Sigmoid colon (tissue), 3 donors: ENCODE measurements around the gene STX1B.
"Not testable (repeated sequence)": the region's sequence is repeated elsewhere in the genome, so short reads cannot be mapped to it uniquely, and the experiment has no call there.

Source experiments
- POLR2A ChIP-seq, 2 donors: fragments of 450-650 bp; IDR thresholded peaks; one replicate each; pipeline ENCODE4 v1.6.1; 2016; ENCODE audit warnings: antibody characterized with exemption in 2 of 2, mild to moderate bottlenecking in 2 of 2, moderate library complexity in 2 of 2
- TF ChIP-seq, protein P1 (sequence below), 4 experiments: fragments of 450-650 bp in 3 of 4; fragments of 200-600 bp in 1 of 4; IDR thresholded peaks; one replicate each; pipeline ENCODE4 v1.5.1; 2016 to 2019; ENCODE audit warnings: antibody characterized with exemption in 4 of 4, mild to moderate bottlenecking in 3 of 4, moderate library complexity in 2 of 4

DNA sequence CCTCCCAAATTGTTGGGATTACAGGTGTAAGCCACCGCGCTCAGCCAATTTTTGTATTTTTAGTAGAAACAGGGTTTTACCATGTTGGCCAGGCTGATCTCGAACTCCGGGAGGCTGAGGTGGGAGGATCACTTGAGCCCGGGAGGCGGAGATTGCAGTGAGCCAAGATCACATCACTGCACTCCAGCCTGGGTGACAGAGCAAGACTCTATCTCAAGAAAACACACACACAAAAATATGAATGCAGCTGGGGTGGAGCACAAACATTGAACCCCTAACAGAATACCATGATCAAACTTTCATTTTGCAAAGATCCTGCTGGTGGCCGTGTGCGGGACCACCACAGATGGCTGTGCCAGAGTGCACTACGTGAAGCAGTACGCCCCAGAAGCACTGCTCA is 7.3 kb upstream of the STX1B start:
- TF ChIP-seq, protein P1, sequence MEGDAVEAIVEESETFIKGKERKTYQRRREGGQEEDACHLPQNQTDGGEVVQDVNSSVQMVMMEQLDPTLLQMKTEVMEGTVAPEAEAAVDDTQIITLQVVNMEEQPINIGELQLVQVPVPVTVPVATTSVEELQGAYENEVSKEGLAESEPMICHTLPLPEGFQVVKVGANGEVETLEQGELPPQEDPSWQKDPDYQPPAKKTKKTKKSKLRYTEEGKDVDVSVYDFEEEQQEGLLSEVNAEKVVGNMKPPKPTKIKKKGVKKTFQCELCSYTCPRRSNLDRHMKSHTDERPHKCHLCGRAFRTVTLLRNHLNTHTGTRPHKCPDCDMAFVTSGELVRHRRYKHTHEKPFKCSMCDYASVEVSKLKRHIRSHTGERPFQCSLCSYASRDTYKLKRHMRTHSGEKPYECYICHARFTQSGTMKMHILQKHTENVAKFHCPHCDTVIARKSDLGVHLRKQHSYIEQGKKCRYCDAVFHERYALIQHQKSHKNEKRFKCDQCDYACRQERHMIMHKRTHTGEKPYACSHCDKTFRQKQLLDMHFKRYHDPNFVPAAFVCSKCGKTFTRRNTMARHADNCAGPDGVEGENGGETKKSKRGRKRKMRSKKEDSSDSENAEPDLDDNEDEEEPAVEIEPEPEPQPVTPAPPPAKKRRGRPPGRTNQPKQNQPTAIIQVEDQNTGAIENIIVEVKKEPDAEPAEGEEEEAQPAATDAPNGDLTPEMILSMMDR (IDR thresholded peaks at IDR 0.05) = not testable (repeated sequence)
- TF ChIP-seq POLR2A (IDR thresholded peaks at IDR 0.05) = not testable (repeated sequence)
